Measurements from ENCODE around the gene ATE1. TPM values are rescaled to one million over a fixed set of nuclear protein-coding genes. Genes with fewer than 3 reads are reported as not detected.

Gene ATE1
- total and polyA plus RNA-seq, 2 of the 4 experiments (the other 2 are of a cell fraction) = 6.4 to 27.8 TPM

DNA sequence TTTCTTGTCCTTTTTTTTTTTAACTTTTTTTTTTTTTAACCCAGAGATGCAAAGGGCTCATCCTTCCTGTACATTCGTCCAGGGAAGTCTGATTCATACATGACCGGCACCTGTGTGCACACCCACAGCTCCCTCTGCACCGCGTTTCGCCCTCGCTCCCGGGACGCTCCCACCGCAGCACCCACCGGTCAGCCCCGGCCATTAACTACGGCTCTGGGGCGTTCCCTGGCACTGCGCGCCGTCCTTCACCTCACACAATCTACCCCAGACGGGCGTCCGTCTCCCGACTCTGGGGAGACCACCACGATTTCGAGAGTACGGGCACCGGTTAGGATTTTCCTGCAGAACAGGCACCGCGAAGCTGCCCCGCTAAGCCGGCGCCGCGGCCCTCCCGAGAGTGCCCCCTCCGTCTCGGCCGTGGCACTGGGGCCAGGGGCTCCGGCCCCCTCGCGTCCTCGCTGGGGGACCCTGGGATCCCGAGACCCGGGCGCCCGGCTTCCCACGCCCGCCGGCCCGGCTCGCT, 452 bp downstream of the ATE1 start:
- Histone ChIP-seq H2BK5ac (ENCODE audit: low read depth, low read length, poor library complexity, severe bottlenecking) (peak overlapping the region; percentile 69), H2AK5ac (ENCODE audit: low read depth, low read length) (no peak overlapping the region), H3K79me1 (ENCODE audit: low read depth in 1 of 2, low read length in 2 of 2) (peaks cover 16 to 45% of the 10 kb centered on the region in 2 experiments), H3K9ac (ENCODE audit: low read depth, low read length) (peak overlapping the region; percentile 85), H2AFZ (replicated peaks; ENCODE audit: low read length, poor library complexity) (peak overlapping the region; percentile 97), H2BK120ac (ENCODE audit: low read depth, low read length) (peak overlapping the region; percentile 73; the same call in 1 of the 2 replicates), H4K91ac (ENCODE audit: insufficient read depth, low read depth, low read length) (peak overlapping the region; percentile 62; the same call in 1 of the 2 replicates), H3K9me1 (ENCODE audit: insufficient read depth, low read length) (peaks cover 6% of the 10 kb centered on the region; the same call in 1 of the 2 replicates), H3K14ac (replicated peaks; ENCODE audit: low read depth, low read length) (peak overlapping the region; percentile 70), H3K4me3 (ENCODE audit: insufficient read depth, low read depth, low read length) (peak overlapping the region; percentile 91), H3K4me1 (ENCODE audit: control insufficient read depth, insufficient read depth, low read length) (no peaks in the 10 kb centered on the region), H3K36me3 (ENCODE audit: control insufficient read depth, insufficient read depth, low read length) (peaks cover 5% of the 10 kb centered on the region), H3K4me2 (ENCODE audit: low read depth, low read length) (peak overlapping the region; percentile 96), H3K4ac (ENCODE audit: low read depth, low read length) (peak overlapping the region; percentile 54), H2BK15ac (ENCODE audit: low read depth, low read length) (no peak overlapping the region), H3K23ac (ENCODE audit: low read depth, low read length) (peak overlapping the region; percentile 70), H2BK20ac (ENCODE audit: low read depth, low read length) (no peak overlapping the region), H2AK9ac (replicated peaks; ENCODE audit: low read depth, low read length, poor library complexity) (peak overlapping the region; percentile 75), H3K27ac (ENCODE audit: insufficient read depth, low read length) (peak overlapping the region; percentile 83), H3K27me3 (ENCODE audit: control insufficient read depth, insufficient read depth, low read length) (no peaks in the 10 kb centered on the region), H3K56ac (ENCODE audit: extremely low read depth, insufficient read depth, low read length) (peak overlapping the region; percentile 39), H3K9me3 (ENCODE audit: control insufficient read depth, insufficient read depth, low read length) (no peaks in the 10 kb centered on the region), H4K5ac (ENCODE audit: low read depth, low read length) (no peak overlapping the region), H4K8ac (ENCODE audit: low read depth in 2 of 2, low read length in 2 of 2) (peak overlapping the region; percentile 55 to 90; a peak in 3 of 4 replicates), H4K20me1 (ENCODE audit: insufficient read depth, low read length) (no peaks in the 10 kb centered on the region), H3K18ac (ENCODE audit: low read depth, low read length) (no peak overlapping the region)
- ATAC-seq (ENCODE audit: low read depth) = peak; percentile 50
- no TSS peak for BruUV-seq (replicated peaks)
- intact Hi-C loops (cut with micrococcal nuclease) (loop anchor here (5.0 to 10.0 kb wide), 2 partner anchors 125 to 337 kb away; no protein-coding TSS in a partner anchor), in situ Hi-C loops (cut with MboI; ENCODE audit: low sequenced_read_pairs) (no loop called here), dilution Hi-C loops (cut with HindIII; ENCODE audit: low sequenced_read_pairs, unreplicated experiment) (no loop called here)
- DNase-seq = peak; percentile 43
- TF ChIP-seq, protein P1, sequence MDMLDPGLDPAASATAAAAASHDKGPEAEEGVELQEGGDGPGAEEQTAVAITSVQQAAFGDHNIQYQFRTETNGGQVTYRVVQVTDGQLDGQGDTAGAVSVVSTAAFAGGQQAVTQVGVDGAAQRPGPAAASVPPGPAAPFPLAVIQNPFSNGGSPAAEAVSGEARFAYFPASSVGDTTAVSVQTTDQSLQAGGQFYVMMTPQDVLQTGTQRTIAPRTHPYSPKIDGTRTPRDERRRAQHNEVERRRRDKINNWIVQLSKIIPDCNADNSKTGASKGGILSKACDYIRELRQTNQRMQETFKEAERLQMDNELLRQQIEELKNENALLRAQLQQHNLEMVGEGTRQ (IDR thresholded peaks at IDR 0.05; ENCODE audit: low read depth, low read length) = no peak
- no peak for TF ChIP-seq MXI1 (IDR thresholded peaks at IDR 0.05; ENCODE audit: borderline replicate concordance, low read depth, low read length)
- TF ChIP-seq, protein P2, sequence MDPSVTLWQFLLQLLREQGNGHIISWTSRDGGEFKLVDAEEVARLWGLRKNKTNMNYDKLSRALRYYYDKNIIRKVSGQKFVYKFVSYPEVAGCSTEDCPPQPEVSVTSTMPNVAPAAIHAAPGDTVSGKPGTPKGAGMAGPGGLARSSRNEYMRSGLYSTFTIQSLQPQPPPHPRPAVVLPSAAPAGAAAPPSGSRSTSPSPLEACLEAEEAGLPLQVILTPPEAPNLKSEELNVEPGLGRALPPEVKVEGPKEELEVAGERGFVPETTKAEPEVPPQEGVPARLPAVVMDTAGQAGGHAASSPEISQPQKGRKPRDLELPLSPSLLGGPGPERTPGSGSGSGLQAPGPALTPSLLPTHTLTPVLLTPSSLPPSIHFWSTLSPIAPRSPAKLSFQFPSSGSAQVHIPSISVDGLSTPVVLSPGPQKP (IDR thresholded peaks at IDR 0.05; ENCODE audit: borderline replicate concordance, low read depth, low read length) = no peak
- TF ChIP-seq CEBPB (IDR thresholded peaks at IDR 0.05; ENCODE audit: low read depth, low read length) = no peak
- no peak for TF ChIP-seq MAFK (IDR thresholded peaks at IDR 0.05; ENCODE audit: low read depth, low read length)
- no peak for TF ChIP-seq CHD1 (IDR thresholded peaks at IDR 0.05; ENCODE audit: low read depth, low read length)
- no peak for TF ChIP-seq POLR2A (IDR thresholded peaks at IDR 0.05; ENCODE audit: low read depth, low read length)
- TF ChIP-seq RAD21 (IDR thresholded peaks at IDR 0.05; ENCODE audit: low read length) = no peak
- TF ChIP-seq, protein P3, sequence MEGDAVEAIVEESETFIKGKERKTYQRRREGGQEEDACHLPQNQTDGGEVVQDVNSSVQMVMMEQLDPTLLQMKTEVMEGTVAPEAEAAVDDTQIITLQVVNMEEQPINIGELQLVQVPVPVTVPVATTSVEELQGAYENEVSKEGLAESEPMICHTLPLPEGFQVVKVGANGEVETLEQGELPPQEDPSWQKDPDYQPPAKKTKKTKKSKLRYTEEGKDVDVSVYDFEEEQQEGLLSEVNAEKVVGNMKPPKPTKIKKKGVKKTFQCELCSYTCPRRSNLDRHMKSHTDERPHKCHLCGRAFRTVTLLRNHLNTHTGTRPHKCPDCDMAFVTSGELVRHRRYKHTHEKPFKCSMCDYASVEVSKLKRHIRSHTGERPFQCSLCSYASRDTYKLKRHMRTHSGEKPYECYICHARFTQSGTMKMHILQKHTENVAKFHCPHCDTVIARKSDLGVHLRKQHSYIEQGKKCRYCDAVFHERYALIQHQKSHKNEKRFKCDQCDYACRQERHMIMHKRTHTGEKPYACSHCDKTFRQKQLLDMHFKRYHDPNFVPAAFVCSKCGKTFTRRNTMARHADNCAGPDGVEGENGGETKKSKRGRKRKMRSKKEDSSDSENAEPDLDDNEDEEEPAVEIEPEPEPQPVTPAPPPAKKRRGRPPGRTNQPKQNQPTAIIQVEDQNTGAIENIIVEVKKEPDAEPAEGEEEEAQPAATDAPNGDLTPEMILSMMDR (conservative IDR thresholded peaks at IDR 0.05; ENCODE audit: low read depth, low read length) = no peak
- TF ChIP-seq FOS (IDR thresholded peaks at IDR 0.05; ENCODE audit: low read depth, low read length) = no peak
- TF ChIP-seq RCOR1 (IDR thresholded peaks at IDR 0.05; ENCODE audit: insufficient replicate concordance, low read length) = no peak
- no peak for TF ChIP-seq RFX5 (IDR thresholded peaks at IDR 0.05; ENCODE audit: low read depth, low read length)
- TF ChIP-seq MAZ (IDR thresholded peaks at IDR 0.05; ENCODE audit: borderline replicate concordance, low read depth, low read length) = no peak
- no peak for TF ChIP-seq NFE2L2 (IDR thresholded peaks at IDR 0.05; ENCODE audit: low read depth, low read length)
- no peak for TF ChIP-seq SMC3 (IDR thresholded peaks at IDR 0.05; ENCODE audit: low read depth, low read length)
- TF ChIP-seq BHLHE40 (IDR thresholded peaks at IDR 0.05; ENCODE audit: low read depth, low read length) = no peak
- WGBS, 2 experiments (ENCODE audit: extremely low coverage in 2 of 2, insufficient read length in 1 of 2) = 0% methylated on average over 26 of the region's 48 CpGs; no CpG with 5 or more reads in 1 of the 2 experiments
- ChIA-PET POLR2A (ENCODE audit: unreplicated experiment) (interaction anchor here (0.5 kb wide), 1 partner anchor 1077 kb away, joined by 4 read pairs; no protein-coding TSS in a partner anchor), CTCF (no interaction called here)
